Kidney epithelial cell (primary cell): ENCODE measurements around the gene EPHA4. TPM values are rescaled to one million over a fixed set of nuclear protein-coding genes. Genes with fewer than 3 reads are reported as not detected.

Experiments
- DNase-seq: peaks from one replicate; pipeline ENCODE4 v3.0.0-alpha.2; 2010; ENCODE audit warnings: low read depth
- H3K27me3 ChIP-seq: 2 replicates; pipeline ENCODE4 v1.6.0; 2011; ENCODE audit warnings: low read length; ENCODE audit not compliant: control insufficient read depth, insufficient read depth
- H3K36me3 ChIP-seq: 2 replicates; pipeline ENCODE4 v1.5.1; 2011; ENCODE audit warnings: low read length; ENCODE audit not compliant: control insufficient read depth, insufficient read depth
- H3K4me3 ChIP-seq: 2 replicates; pipeline ENCODE4 v1.5.1; 2011; ENCODE audit warnings: low read depth, mild to moderate bottlenecking, control low read depth, low read length
- CTCF ChIP-seq: IDR thresholded peaks from 2 replicates; pipeline ENCODE4 v1.5.1; 2011; ENCODE audit warnings: mild to moderate bottlenecking, moderate library complexity, low read length, control low read depth, inconsistent platforms; ENCODE audit not compliant: insufficient read depth, poor library complexity, severe bottlenecking
- total RNA-seq: library from RNA; depleted of rRNA; stranded (reverse); fragments of >200 nt; gene quantifications from 2 replicates; pipeline ENCODE4 v1.2.3, GENCODE V29; 2015

Gene EPHA4
- total RNA-seq, 1 donor from 2014 or later = 6.6 TPM

DNA sequence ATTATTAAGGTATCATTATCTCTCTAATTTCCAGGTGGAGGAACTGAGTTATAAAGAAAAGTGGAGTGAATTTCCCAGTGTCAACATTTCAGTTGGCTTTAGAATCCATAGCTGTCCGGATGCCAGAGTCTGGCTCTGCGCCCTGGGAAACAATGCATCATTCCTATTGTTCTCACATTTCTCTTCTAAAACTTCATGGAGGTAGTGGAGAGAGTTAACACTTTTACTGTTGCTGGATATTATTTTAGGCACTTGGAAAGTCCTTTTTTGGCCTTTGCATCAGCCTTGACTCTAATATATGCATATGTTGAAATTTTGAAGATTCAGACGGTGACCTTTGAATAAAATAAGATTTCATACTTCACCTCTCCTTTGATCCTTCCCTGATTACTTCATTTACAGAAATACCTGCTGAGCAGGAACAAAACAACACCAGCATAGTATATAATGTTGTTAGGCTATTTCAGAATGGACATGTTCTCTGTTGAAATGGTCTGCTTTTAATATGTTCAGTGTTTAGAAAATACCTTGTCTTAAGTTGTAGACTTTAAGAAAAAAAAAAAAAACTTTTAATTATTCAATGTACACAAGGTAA lies 148.8 kb downstream of the EPHA4 start:
- no peak for DNase-seq
- Histone ChIP-seq H3K36me3 (peaks cover 1% of the 10 kb centered on the region), H3K27me3 (no peaks in the 10 kb centered on the region), H3K4me3 (no peak overlapping the region)
- TF ChIP-seq CTCF = no peak

DNA sequence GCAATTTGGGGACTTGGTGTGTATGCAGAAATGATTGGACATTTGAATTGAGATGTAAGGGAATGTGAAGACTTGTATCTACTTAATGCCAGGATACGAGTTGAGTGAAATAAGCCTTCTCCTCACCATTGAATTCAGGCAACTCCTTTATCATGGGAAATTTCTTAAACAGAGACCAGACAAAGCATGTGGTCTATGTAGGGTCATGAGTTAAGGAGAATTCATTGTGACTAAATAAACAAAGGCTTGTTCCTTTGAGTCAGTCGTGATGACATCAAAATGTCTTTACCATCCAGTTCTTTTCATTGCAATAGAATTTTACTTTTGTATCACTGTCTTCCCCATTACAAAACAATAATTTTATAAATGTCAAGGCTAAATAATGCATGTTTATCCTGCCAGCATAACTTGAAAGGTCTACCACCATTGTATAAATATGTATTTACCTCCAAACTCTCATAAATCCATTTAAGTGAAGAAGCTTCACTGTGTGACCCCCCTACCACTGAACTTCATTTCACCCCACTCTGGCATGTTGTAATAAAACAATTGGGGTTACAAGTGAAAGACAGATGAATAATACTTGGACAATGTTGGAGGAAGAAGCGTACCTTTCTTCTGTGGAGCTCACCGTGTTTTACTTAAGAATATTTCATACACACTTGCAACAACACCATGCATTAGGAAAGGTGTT lies 149.4 kb downstream of the EPHA4 start:
- DNase-seq = no peak
- H3K36me3 ChIP-seq = peaks cover 1% of the 10 kb centered on the region
- no peak overlapping the region for H3K4me3 ChIP-seq
- no peak for TF ChIP-seq CTCF
- H3K27me3 ChIP-seq = no peaks in the 10 kb centered on the region

DNA sequence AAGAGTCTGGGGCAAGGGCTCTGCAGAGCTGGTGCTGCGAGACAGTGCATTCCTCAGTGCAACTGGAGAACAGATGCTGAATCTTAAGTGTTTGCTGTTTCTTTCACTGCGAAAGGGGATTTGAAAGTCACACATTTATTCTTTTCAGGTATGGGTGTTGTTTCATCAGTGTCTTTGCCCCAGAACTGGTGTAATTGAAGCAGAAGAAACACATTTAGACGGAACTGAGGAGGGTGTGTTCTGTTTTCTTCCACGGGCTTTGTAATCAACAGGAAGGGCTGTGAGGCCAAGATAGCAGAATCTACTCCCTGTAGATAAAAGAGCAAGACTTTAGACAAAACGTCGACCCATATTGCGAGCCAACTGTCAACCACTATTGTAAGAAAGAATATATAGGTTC lies 151.9 kb downstream of the EPHA4 start:
- DNase-seq = no peak
- no peak for TF ChIP-seq CTCF
- no peak overlapping the region for H3K4me3 ChIP-seq
- peaks cover 1% of the 10 kb centered on the region for H3K36me3 ChIP-seq
- no peaks in the 10 kb centered on the region for H3K27me3 ChIP-seq

GRCh38 chr2:221415789-221416188 lies 156.3 kb downstream of the EPHA4 start:
- no peak for DNase-seq
- TF ChIP-seq CTCF = no peak
- H3K4me3 ChIP-seq = no peak overlapping the region
- no peaks in the 10 kb centered on the region for H3K27me3 ChIP-seq
- H3K36me3 ChIP-seq = no peaks in the 10 kb centered on the region

DNA sequence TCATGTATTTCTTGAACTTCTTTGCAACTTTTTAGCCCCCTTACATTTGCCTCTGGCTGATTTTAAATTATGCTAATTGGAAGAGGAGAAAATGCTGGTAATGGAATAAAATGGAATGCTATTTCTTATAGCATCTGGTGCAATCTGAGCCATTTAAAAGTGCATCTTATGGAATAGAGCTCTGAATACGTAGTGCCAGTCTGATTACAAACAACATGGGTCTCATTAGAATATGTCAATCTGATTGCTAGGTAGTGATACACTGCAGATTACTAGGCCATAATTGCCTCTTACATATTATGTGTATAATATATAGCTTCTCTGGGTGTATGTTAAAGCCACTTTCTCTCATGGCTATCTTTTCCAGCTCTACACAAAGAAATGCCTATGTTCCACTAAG lies 159.1 kb downstream of the EPHA4 start:
- no peak for TF ChIP-seq CTCF
- H3K4me3 ChIP-seq = no peak overlapping the region
- no peaks in the 10 kb centered on the region for H3K27me3 ChIP-seq
- DNase-seq = no peak
- H3K36me3 ChIP-seq = no peaks in the 10 kb centered on the region

GRCh38 chr2:221410487-221410886 lies 161.6 kb downstream of the EPHA4 start:
- Histone ChIP-seq H3K27me3 (no peaks in the 10 kb centered on the region), H3K36me3 (no peaks in the 10 kb centered on the region), H3K4me3 (no peak overlapping the region)
- no peak for DNase-seq
- TF ChIP-seq CTCF = no peak
